Parathyroid adenoma (tissue), 2 donors: ENCODE measurements around the gene PANX2.

Source experiments
- H2AFZ ChIP-seq: fragments of 300-600 bp; sonication (generic); one replicate; pipeline ENCODE4 v1.7.0; 2017; ENCODE audit warnings: antibody characterized with exemption, mild to moderate bottlenecking
- H3K27ac ChIP-seq: fragments of 300-600 bp; sonication (generic); one replicate; pipeline ENCODE4 v1.7.0; 2017
- H3K27me3 ChIP-seq: fragments of 300-600 bp; sonication (generic); one replicate; pipeline ENCODE4 v1.7.0; 2017; ENCODE audit warnings: low read length; ENCODE audit not compliant: control insufficient read depth, insufficient read depth
- H3K36me3 ChIP-seq: fragments of 300-600 bp; sonication (generic); one replicate; pipeline ENCODE4 v1.7.0; 2017; ENCODE audit warnings: low read length; ENCODE audit not compliant: control insufficient read depth, insufficient read depth
- H3K4me1 ChIP-seq: fragments of 300-600 bp; sonication (generic); one replicate; pipeline ENCODE4 v1.7.0; 2017; ENCODE audit warnings: control low read depth
- H3K4me2 ChIP-seq: fragments of 300-600 bp; sonication (generic); one replicate; pipeline ENCODE4 v1.7.0; 2017; ENCODE audit warnings: low read length
- H3K4me3 ChIP-seq: fragments of 300-600 bp; sonication (generic); one replicate; pipeline ENCODE4 v1.7.0; 2017; ENCODE audit warnings: low read depth, low read length
- H3K79me2 ChIP-seq: fragments of 300-600 bp; sonication (generic); one replicate; pipeline ENCODE4 v1.7.0; 2017; ENCODE audit warnings: control low read depth
- H3K9ac ChIP-seq: fragments of 300-600 bp; sonication (generic); one replicate; pipeline ENCODE4 v1.7.0; 2017; ENCODE audit warnings: mild to moderate bottlenecking
- H3K9me3 ChIP-seq: fragments of 300-600 bp; sonication (generic); one replicate; pipeline ENCODE4 v1.7.0; 2017; ENCODE audit warnings: low read length; ENCODE audit not compliant: control insufficient read depth
- CTCF ChIP-seq: fragments of 300-600 bp; sonication (generic); IDR thresholded peaks from one replicate; pipeline ENCODE4 v1.7.0; 2017; ENCODE audit warnings: antibody characterized with exemption, mild to moderate bottlenecking
- donor health status: primary hyperparathyroidism.

PANX2 gene

GRCh38 chr22:50150161-50151129, 20.1 kb upstream of the PANX2 start:
- TF ChIP-seq CTCF: no peak
- Histone ChIP-seq H3K27ac (no peak overlapping the region), H3K4me3 (no peak overlapping the region), H3K4me2 (no peak overlapping the region), H3K9ac (no peak overlapping the region), H3K36me3 (no peaks in the 10 kb centered on the region), H3K27me3 (no peaks in the 10 kb centered on the region), H3K4me1 (no peaks in the 10 kb centered on the region), H3K79me2 (no peaks in the 10 kb centered on the region), H2AFZ (no peak overlapping the region), H3K9me3 (no peaks in the 10 kb centered on the region)

- Histone ChIP-seq H3K27me3 (no peaks in the 10 kb centered on the region), H3K27ac (no peak overlapping the region), H3K4me2 (no peak overlapping the region), H3K9me3 (no peaks in the 10 kb centered on the region), H3K79me2 (no peaks in the 10 kb centered on the region), H2AFZ (no peak overlapping the region), H3K36me3 (no peaks in the 10 kb centered on the region), H3K9ac (no peak overlapping the region), H3K4me1 (no peaks in the 10 kb centered on the region), H3K4me3 (no peak overlapping the region)
- TF ChIP-seq CTCF: no peak
Measured at GRCh38 chr22:50151571-50152537, 18.7 kb upstream of the PANX2 start.

GRCh38 chr22:50153056-50153755, 17.3 kb upstream of the PANX2 start:
- no peaks in the 10 kb centered on the region for H3K79me2 ChIP-seq

DNA sequence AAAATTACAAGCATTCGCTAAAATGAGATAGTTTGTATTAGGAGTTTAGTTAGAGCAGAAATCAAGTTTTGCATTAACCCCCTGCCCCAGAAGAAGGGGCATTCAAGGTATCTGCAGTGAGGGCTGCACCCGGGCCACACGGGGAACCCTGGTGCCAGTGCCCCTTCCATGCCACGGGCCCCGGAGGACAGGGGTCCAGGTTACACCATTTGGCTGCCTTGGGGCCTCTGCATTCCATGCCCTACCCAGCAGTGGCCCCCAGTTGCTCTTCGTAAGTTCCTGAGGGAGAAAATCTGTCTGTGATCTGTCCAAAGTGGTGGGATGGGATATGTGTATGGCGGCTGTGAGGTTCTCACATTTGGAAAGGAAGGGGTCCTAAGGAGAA, 16.8 kb upstream of the PANX2 start:
- Histone ChIP-seq H3K4me1 (no peaks in the 10 kb centered on the region), H3K4me3 (no peak overlapping the region), H3K9me3 (no peaks in the 10 kb centered on the region), H3K36me3 (no peaks in the 10 kb centered on the region), H3K27me3 (no peaks in the 10 kb centered on the region), H3K9ac (no peak overlapping the region), H3K79me2 (no peaks in the 10 kb centered on the region), H2AFZ (no peak overlapping the region), H3K4me2 (no peak overlapping the region), H3K27ac (no peak overlapping the region)
- TF ChIP-seq CTCF: no peak

More at GRCh38 chr22:50153056-50153755, 17.3 kb upstream of the PANX2 start:
- Histone ChIP-seq H3K9ac (no peak overlapping the region), H3K4me3 (no peak overlapping the region), H3K4me1 (no peaks in the 10 kb centered on the region), H3K9me3 (no peaks in the 10 kb centered on the region), H2AFZ (no peak overlapping the region), H3K27ac (no peak overlapping the region), H3K27me3 (no peaks in the 10 kb centered on the region), H3K4me2 (no peak overlapping the region), H3K36me3 (no peaks in the 10 kb centered on the region)
- TF ChIP-seq CTCF: no peak
